ENCODE results near the gene PHACTR4.

DNA sequence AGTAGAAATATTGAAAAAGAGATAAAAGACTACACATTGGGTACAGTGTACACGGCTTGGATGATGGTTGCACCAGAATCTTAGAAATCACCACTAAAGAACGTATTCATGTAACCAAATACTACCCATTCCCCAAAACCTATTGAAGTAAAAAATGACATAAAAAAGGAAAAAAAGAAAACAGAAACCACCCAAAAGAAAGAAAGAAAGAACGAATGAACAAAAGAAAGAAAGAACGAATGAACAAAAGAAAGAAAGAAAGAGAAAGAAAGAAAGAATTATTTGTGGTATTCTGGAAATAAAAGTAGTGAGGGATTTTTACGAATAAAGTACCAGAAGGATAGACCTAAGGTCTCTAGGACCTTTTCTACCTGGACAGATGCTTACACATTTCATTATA, 42.1 kb downstream of the PHACTR4 start:
- TF ChIP-seq, protein P1, sequence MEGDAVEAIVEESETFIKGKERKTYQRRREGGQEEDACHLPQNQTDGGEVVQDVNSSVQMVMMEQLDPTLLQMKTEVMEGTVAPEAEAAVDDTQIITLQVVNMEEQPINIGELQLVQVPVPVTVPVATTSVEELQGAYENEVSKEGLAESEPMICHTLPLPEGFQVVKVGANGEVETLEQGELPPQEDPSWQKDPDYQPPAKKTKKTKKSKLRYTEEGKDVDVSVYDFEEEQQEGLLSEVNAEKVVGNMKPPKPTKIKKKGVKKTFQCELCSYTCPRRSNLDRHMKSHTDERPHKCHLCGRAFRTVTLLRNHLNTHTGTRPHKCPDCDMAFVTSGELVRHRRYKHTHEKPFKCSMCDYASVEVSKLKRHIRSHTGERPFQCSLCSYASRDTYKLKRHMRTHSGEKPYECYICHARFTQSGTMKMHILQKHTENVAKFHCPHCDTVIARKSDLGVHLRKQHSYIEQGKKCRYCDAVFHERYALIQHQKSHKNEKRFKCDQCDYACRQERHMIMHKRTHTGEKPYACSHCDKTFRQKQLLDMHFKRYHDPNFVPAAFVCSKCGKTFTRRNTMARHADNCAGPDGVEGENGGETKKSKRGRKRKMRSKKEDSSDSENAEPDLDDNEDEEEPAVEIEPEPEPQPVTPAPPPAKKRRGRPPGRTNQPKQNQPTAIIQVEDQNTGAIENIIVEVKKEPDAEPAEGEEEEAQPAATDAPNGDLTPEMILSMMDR (IDR thresholded peaks at IDR 0.05): no peak
- TF ChIP-seq POLR2A (IDR thresholded peaks at IDR 0.05): no peak
